Endothelial cell of umbilical vein (primary cell): Measurements from ENCODE around the gene CLCNKA.
"Not testable (repeated sequence)": the region's sequence is repeated elsewhere in the genome, so short reads cannot be mapped to it uniquely, and the experiment has no call there.

Experiments used
- MYC ChIP-seq: IDR thresholded peaks from one replicate; pipeline ENCODE4 v1.6.1; 2011; ENCODE audit warnings: mild to moderate bottlenecking, low read depth, low read length
- POLR2A ChIP-seq: IDR thresholded peaks from 2 replicates; pipeline ENCODE4 v1.6.1; 2012; ENCODE audit warnings: low read depth, mild to moderate bottlenecking, control low read depth, low read length
- TF ChIP-seq, protein P1 (sequence below): IDR thresholded peaks from 2 replicates; pipeline ENCODE4 v1.6.1; 2011; ENCODE audit not compliant: insufficient read depth, insufficient read length
- TF ChIP-seq, protein P2 (sequence below), 2 donors: IDR thresholded peaks; 1 replicate in 1 of 2; 2 replicates in 1 of 2; pipeline ENCODE4 v1.5.1; 2011; ENCODE audit warnings: low read length in 2 of 2, mild to moderate bottlenecking in 2 of 2, moderate library complexity in 2 of 2, control low read depth in 1 of 2, inconsistent platforms in 1 of 2, low read depth in 1 of 2; ENCODE audit not compliant: insufficient read depth in 1 of 2; ENCODE audit errors: extremely low read depth in 1 of 2

DNA sequence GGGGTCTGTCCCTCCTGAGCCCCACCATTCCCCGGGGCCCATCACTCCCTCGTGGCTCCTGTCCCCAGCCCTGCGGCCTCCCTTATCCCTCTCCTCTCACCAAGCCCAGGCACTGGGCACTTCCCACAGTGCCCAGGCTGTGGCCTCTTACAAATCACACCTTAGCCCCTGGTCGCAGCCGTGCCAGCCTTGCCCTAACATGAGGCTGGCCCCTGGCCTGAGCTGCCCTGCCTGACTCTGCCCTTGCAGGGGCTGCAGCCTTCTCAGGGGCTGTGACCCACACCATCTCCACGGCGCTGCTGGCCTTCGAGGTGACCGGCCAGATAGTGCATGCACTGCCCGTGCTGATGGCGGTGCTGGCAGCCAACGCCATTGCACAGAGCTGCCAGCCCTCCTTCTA is 30.1 kb downstream of the CLCNKA start:
- TF ChIP-seq MYC, POLR2A: not testable (repeated sequence)
- TF ChIP-seq, protein P1, sequence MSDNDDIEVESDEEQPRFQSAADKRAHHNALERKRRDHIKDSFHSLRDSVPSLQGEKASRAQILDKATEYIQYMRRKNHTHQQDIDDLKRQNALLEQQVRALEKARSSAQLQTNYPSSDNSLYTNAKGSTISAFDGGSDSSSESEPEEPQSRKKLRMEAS: not testable (repeated sequence)
- TF ChIP-seq, protein P2, sequence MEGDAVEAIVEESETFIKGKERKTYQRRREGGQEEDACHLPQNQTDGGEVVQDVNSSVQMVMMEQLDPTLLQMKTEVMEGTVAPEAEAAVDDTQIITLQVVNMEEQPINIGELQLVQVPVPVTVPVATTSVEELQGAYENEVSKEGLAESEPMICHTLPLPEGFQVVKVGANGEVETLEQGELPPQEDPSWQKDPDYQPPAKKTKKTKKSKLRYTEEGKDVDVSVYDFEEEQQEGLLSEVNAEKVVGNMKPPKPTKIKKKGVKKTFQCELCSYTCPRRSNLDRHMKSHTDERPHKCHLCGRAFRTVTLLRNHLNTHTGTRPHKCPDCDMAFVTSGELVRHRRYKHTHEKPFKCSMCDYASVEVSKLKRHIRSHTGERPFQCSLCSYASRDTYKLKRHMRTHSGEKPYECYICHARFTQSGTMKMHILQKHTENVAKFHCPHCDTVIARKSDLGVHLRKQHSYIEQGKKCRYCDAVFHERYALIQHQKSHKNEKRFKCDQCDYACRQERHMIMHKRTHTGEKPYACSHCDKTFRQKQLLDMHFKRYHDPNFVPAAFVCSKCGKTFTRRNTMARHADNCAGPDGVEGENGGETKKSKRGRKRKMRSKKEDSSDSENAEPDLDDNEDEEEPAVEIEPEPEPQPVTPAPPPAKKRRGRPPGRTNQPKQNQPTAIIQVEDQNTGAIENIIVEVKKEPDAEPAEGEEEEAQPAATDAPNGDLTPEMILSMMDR (IDR thresholded peaks at IDR 0.05; ENCODE audit: extremely low read depth in 1 of 2, insufficient read depth in 1 of 2, low read depth in 1 of 2, low read length in 2 of 2): not testable (repeated sequence)
